Vagina (tissue), 2 donors: ENCODE measurements around the gene TBC1D4.

Experiments
- POLR2A ChIP-seq, 2 donors: fragments of 450-650 bp; IDR thresholded peaks; one replicate each; pipeline ENCODE4 v1.6.1; 2017; ENCODE audit warnings: antibody characterized with exemption in 2 of 2, mild to moderate bottlenecking in 2 of 2, moderate library complexity in 2 of 2
- TF ChIP-seq, protein P1 (sequence below), 3 experiments: fragments of 450-650 bp in 2 of 3; fragments of 200-600 bp in 1 of 3; sonication (generic) in 1 of 3; IDR thresholded peaks; one replicate each; pipeline ENCODE4 v1.5.1; 2017 to 2019; ENCODE audit warnings: antibody characterized with exemption in 3 of 3, mild to moderate bottlenecking in 2 of 3, moderate library complexity in 2 of 3

DNA sequence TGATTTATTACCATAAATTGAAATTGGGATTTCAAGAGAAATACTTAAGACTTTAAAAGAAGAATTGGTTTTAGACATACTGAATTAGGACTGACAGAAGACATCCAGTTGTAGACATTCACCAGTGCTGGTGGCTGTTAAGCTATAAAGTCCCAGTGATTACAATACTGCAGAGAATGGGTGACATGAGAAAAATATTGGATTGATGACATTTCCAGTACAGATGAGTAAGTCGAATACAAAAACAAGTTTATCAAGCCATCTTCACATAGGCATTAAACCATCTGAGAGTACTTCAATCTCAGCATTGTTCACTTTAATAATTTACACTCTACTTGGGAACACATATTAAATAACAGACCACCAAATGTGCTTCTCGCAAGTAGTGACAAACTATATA, 66.8 kb downstream of the TBC1D4 start:
- TF ChIP-seq POLR2A (IDR thresholded peaks at IDR 0.05), result no peak
- TF ChIP-seq, protein P1, sequence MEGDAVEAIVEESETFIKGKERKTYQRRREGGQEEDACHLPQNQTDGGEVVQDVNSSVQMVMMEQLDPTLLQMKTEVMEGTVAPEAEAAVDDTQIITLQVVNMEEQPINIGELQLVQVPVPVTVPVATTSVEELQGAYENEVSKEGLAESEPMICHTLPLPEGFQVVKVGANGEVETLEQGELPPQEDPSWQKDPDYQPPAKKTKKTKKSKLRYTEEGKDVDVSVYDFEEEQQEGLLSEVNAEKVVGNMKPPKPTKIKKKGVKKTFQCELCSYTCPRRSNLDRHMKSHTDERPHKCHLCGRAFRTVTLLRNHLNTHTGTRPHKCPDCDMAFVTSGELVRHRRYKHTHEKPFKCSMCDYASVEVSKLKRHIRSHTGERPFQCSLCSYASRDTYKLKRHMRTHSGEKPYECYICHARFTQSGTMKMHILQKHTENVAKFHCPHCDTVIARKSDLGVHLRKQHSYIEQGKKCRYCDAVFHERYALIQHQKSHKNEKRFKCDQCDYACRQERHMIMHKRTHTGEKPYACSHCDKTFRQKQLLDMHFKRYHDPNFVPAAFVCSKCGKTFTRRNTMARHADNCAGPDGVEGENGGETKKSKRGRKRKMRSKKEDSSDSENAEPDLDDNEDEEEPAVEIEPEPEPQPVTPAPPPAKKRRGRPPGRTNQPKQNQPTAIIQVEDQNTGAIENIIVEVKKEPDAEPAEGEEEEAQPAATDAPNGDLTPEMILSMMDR (IDR thresholded peaks at IDR 0.05), result no peak
